ENCODE results near the gene AUTS2. TPM values are rescaled to one million over a fixed set of nuclear protein-coding genes. Genes with fewer than 3 reads are reported as not detected.

Gene AUTS2
- total RNA-seq, 1 experiment from 2014 or later, result 42.1 TPM

DNA sequence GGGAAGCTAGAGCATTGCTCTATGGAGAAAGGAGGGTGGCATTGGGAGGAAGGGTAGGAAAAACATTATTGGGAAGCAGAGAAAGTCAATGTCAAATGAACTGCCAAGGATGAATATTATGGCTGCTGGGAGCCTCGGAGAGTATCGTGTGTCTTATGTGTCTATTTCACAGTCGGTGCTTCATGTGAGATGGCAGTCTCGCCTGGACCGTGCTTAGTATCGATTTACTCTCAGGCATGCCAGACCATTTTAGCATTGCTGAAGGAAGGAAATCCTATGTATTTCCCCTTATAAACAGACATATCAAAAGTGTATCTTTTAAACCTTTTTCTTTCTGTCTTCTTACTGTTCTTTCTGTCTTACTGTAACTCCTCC is 612.6 kb downstream of the AUTS2 start:
- H3K9me3 ChIP-seq (ENCODE audit: low read depth, low read length, poor library complexity, severe bottlenecking), result no peaks in the 10 kb centered on the region
- no peak for TF ChIP-seq EZH2 (IDR thresholded peaks at IDR 0.05; ENCODE audit: borderline replicate concordance, low read depth, low read length, poor library complexity, severe bottlenecking)
- TF ChIP-seq, protein P1, sequence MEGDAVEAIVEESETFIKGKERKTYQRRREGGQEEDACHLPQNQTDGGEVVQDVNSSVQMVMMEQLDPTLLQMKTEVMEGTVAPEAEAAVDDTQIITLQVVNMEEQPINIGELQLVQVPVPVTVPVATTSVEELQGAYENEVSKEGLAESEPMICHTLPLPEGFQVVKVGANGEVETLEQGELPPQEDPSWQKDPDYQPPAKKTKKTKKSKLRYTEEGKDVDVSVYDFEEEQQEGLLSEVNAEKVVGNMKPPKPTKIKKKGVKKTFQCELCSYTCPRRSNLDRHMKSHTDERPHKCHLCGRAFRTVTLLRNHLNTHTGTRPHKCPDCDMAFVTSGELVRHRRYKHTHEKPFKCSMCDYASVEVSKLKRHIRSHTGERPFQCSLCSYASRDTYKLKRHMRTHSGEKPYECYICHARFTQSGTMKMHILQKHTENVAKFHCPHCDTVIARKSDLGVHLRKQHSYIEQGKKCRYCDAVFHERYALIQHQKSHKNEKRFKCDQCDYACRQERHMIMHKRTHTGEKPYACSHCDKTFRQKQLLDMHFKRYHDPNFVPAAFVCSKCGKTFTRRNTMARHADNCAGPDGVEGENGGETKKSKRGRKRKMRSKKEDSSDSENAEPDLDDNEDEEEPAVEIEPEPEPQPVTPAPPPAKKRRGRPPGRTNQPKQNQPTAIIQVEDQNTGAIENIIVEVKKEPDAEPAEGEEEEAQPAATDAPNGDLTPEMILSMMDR (conservative IDR thresholded peaks at IDR 0.05; ENCODE audit: low read depth, low read length), result no peak

GRCh38 chr7:70212281-70212680 is 614.0 kb downstream of the AUTS2 start:
- intact Hi-C loops (cut with micrococcal nuclease; ENCODE audit: unreplicated experiment), result no loop called here
- no peak for DNase-seq (ENCODE audit: low spot score)
- Histone ChIP-seq H3K27me3 (replicated peaks; ENCODE audit: insufficient read depth, low read depth, low read length, poor library complexity) (no peaks in the 10 kb centered on the region), H3K9me3 (ENCODE audit: low read depth, low read length, poor library complexity, severe bottlenecking) (no peaks in the 10 kb centered on the region), H3K4me3 (ENCODE audit: low read depth, low read length, poor library complexity, severe bottlenecking) (no peak overlapping the region), H3K27ac (ENCODE audit: low read depth, low read length, poor library complexity, severe bottlenecking) (no peak overlapping the region), H3K36me3 (ENCODE audit: insufficient read depth, low read length, poor library complexity, severe bottlenecking) (no peaks in the 10 kb centered on the region), H3K4me1 (ENCODE audit: insufficient read depth, low read length, poor library complexity, severe bottlenecking) (peaks cover 3% of the 10 kb centered on the region)
- CTCF ChIA-PET, result no interaction called here
- POLR2A ChIA-PET (ENCODE audit: low non-redundant PET), result no interaction called here
- no TSS peak for BruUV-seq (replicated peaks)
- no peak for TF ChIP-seq EZH2 (IDR thresholded peaks at IDR 0.05; ENCODE audit: borderline replicate concordance, low read depth, low read length, poor library complexity, severe bottlenecking)
- TF ChIP-seq, protein P1 (conservative IDR thresholded peaks at IDR 0.05; ENCODE audit: low read depth, low read length), result no peak

More for the DNA sequence above, 612.6 kb downstream of the AUTS2 start:
- Histone ChIP-seq H3K4me3 (ENCODE audit: low read depth, low read length, poor library complexity, severe bottlenecking) (no peak overlapping the region), H3K27me3 (replicated peaks; ENCODE audit: insufficient read depth, low read depth, low read length, poor library complexity) (no peaks in the 10 kb centered on the region), H3K27ac (ENCODE audit: low read depth, low read length, poor library complexity, severe bottlenecking) (no peak overlapping the region), H3K36me3 (ENCODE audit: insufficient read depth, low read length, poor library complexity, severe bottlenecking) (no peaks in the 10 kb centered on the region), H3K4me1 (ENCODE audit: insufficient read depth, low read length, poor library complexity, severe bottlenecking) (peaks cover 3% of the 10 kb centered on the region)
- BruUV-seq (replicated peaks), result no TSS peak
- intact Hi-C loops (cut with micrococcal nuclease; ENCODE audit: unreplicated experiment), result no loop called here
- CTCF ChIA-PET, result no interaction called here
- POLR2A ChIA-PET (ENCODE audit: low non-redundant PET), result no interaction called here
- DNase-seq (ENCODE audit: low spot score), result no peak

DNA sequence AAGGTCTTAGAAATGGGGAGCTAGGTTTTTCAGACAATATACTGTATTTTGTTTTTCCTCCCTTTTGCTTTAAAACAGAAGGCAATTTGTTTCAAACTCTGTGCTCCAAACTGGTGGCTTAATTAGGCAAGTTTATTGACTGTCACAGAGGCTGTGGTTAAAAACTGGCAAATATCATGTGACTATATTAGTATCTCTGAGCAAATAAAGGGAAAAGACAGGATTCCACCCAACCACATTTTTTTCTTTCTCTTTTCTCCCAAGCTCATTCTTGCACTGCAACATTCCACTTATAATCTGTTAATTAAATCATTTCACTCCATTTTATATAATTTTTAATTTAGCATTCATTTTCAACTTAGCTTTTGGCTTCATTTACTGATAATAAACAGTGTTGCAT is 615.8 kb downstream of the AUTS2 start:
- ChIA-PET POLR2A (ENCODE audit: low non-redundant PET) (no interaction called here), CTCF (no interaction called here)
- intact Hi-C loops (cut with micrococcal nuclease; ENCODE audit: unreplicated experiment), result no loop called here
- no peaks in the 10 kb centered on the region for H3K36me3 ChIP-seq (ENCODE audit: insufficient read depth, low read length, poor library complexity, severe bottlenecking)
- no peaks in the 10 kb centered on the region for H3K27me3 ChIP-seq (replicated peaks; ENCODE audit: insufficient read depth, low read depth, low read length, poor library complexity)
- no peaks in the 10 kb centered on the region for H3K4me1 ChIP-seq (ENCODE audit: insufficient read depth, low read length, poor library complexity, severe bottlenecking)
- no peaks in the 10 kb centered on the region for H3K9me3 ChIP-seq (ENCODE audit: low read depth, low read length, poor library complexity, severe bottlenecking)
- BruUV-seq (replicated peaks), result no TSS peak
- H3K4me3 ChIP-seq (ENCODE audit: low read depth, low read length, poor library complexity, severe bottlenecking), result no peak overlapping the region
- no peak overlapping the region for H3K27ac ChIP-seq (ENCODE audit: low read depth, low read length, poor library complexity, severe bottlenecking)
- no peak for TF ChIP-seq EZH2 (IDR thresholded peaks at IDR 0.05; ENCODE audit: borderline replicate concordance, low read depth, low read length, poor library complexity, severe bottlenecking)
- TF ChIP-seq, protein P1 (conservative IDR thresholded peaks at IDR 0.05; ENCODE audit: low read depth, low read length), result no peak
- DNase-seq (ENCODE audit: low spot score), result no peak

Data from A673 (cell line).